ENCODE results near the gene SLC5A4. TPM values are rescaled to one million over a fixed set of nuclear protein-coding genes. Genes with fewer than 3 reads are reported as not detected.
"Not testable (repeated sequence)": the region's sequence is repeated elsewhere in the genome, so short reads cannot be mapped to it uniquely, and the experiment has no call there.

The SLC5A4 gene
- polyA plus RNA-seq, 1 donor (not counting 4 experiments of a cell fraction or from before 2014, with no cell fraction given): not detected

DNA sequence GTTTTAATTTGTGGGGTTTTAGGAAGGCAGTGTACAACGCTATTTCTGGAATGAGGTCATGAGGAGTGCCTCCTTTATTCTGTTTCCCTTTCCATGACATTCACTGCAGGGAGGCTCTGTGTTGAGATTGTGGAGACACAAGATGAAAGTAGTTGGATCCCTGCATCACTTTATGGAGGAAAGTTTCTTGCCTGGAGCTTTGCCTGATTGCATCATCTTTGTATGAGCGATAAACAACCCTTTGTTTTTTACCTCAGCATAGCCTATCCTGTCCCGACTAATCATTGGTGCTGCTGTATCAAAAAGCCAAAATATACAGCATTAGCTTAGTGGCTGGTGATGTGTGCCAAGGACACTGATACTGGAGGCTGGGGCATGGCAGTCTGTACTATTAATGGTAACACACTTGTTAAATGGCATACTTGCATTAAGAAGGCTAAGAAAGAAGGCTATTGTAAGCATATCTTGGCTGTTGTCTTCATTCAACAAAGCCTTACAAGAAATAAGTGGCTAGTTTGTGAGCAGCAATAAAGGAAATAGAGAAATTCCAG, 31.2 kb upstream of the SLC5A4 start:
- H3K27ac ChIP-seq (ENCODE audit: control insufficient read depth, insufficient read depth, low read length): no peak overlapping the region
- H2AFZ ChIP-seq (ENCODE audit: control insufficient read depth, low read length): no peak overlapping the region
- H3K4me1 ChIP-seq (ENCODE audit: control insufficient read depth, extremely low read depth, insufficient read depth, low read length): peaks cover 3% of the 10 kb centered on the region
- H3K9me3 ChIP-seq (ENCODE audit: control insufficient read depth, low read depth, low read length): no peaks in the 10 kb centered on the region
- H3K79me2 ChIP-seq (ENCODE audit: control insufficient read depth, insufficient read depth, low read length): no peaks in the 10 kb centered on the region
- TF ChIP-seq, protein P1, sequence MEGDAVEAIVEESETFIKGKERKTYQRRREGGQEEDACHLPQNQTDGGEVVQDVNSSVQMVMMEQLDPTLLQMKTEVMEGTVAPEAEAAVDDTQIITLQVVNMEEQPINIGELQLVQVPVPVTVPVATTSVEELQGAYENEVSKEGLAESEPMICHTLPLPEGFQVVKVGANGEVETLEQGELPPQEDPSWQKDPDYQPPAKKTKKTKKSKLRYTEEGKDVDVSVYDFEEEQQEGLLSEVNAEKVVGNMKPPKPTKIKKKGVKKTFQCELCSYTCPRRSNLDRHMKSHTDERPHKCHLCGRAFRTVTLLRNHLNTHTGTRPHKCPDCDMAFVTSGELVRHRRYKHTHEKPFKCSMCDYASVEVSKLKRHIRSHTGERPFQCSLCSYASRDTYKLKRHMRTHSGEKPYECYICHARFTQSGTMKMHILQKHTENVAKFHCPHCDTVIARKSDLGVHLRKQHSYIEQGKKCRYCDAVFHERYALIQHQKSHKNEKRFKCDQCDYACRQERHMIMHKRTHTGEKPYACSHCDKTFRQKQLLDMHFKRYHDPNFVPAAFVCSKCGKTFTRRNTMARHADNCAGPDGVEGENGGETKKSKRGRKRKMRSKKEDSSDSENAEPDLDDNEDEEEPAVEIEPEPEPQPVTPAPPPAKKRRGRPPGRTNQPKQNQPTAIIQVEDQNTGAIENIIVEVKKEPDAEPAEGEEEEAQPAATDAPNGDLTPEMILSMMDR (optimal IDR thresholded peaks at IDR 0.05 in 1 of 3, IDR thresholded peaks at IDR 0.05 in 1 of 3, conservative IDR thresholded peaks at IDR 0.05 in 1 of 3; ENCODE audit: extremely low read depth in 1 of 3, insufficient read depth in 2 of 3, low read length in 3 of 3): no peak
- TF ChIP-seq EZH2 (IDR thresholded peaks at IDR 0.05; ENCODE audit: low read length): no peak
- dilution Hi-C loops (cut with MboI; ENCODE audit: extremely low pct_ligation_motif_present, low sequenced_read_pairs): no loop called here
- FAIRE-seq (no peak), DNase-seq (ENCODE audit: low read depth, low spot score) (no peak)
- H3K4me3 ChIP-seq (ENCODE audit: control insufficient read depth in 2 of 3, extremely low read depth in 1 of 3, insufficient read depth in 2 of 3, low read depth in 1 of 3, low read length in 3 of 3): no peak overlapping the region
- peaks cover 5% of the 10 kb centered on the region for H3K27me3 ChIP-seq (ENCODE audit: control insufficient read depth, extremely low read depth, insufficient read depth, low read length)
- H3K36me3 ChIP-seq (ENCODE audit: control insufficient read depth in 2 of 2, extremely low read depth in 1 of 2, insufficient read depth in 2 of 2, low read length in 2 of 2): no peaks in the 10 kb centered on the region
- no peaks in the 10 kb centered on the region for H3K9me1 ChIP-seq (ENCODE audit: control insufficient read depth, extremely low read depth, insufficient read depth, low read length)
- H4K20me1 ChIP-seq (ENCODE audit: control insufficient read depth, extremely low read depth, insufficient read depth, low read length): no peaks in the 10 kb centered on the region
- H3K9ac ChIP-seq (ENCODE audit: control insufficient read depth, extremely low read depth, insufficient read depth, low read length): no peak overlapping the region
- no peak overlapping the region for H3K4me2 ChIP-seq (ENCODE audit: control insufficient read depth, extremely low read depth, insufficient read depth, low read depth, low read length)

DNA sequence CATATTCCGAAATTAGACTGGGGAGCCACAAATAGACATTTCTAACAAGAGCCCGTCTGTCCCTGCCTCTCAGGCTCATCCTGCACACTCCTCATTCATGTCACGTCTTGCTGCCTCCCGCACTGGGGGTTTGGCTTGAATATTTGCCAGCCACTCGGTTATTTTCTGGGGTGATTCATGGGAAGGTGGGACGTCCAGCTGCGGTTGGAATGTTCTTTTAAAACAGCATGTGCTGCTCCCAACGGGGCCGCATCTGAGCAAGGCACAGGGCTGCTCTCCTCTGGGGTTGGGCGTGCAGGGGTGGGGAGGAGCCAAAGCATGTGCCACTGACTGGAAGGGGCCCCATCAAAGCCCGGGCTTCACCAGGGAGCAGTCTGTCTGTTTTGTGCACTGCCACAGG, 25.9 kb upstream of the SLC5A4 start:
- H2AFZ ChIP-seq (ENCODE audit: control insufficient read depth, low read length): no peak overlapping the region
- DNase-seq (ENCODE audit: low read depth, low spot score): peak; percentile 63

DNA sequence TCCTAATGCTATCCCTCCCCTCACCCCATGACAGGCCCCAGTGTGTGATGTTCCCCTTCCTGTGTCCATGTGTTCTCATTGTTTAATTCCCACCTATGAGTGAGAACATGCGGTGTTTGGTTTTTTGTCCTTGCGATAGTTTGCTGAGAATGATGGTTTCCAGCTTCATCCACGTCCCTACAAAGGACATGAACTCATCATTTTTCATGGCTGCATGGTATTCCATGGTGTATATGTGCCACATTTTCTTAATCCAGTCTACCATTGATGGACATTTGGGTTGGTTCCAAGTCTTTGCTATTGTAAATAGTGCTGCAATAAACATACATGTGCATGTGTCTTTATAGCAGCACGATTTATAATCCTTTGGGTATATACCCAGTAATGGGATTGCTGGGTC, 20.2 kb upstream of the SLC5A4 start:
- H3K4me1 ChIP-seq (ENCODE audit: control insufficient read depth, extremely low read depth, insufficient read depth, low read length); H3K9me3 ChIP-seq (ENCODE audit: control insufficient read depth, low read depth, low read length); H4K20me1 ChIP-seq (ENCODE audit: control insufficient read depth, extremely low read depth, insufficient read depth, low read length); H3K9me1 ChIP-seq (ENCODE audit: control insufficient read depth, extremely low read depth, insufficient read depth, low read length); H2AFZ ChIP-seq (ENCODE audit: control insufficient read depth, low read length); DNase-seq (ENCODE audit: low read depth, low spot score); H3K27me3 ChIP-seq (ENCODE audit: control insufficient read depth, extremely low read depth, insufficient read depth, low read length); H3K4me2 ChIP-seq (ENCODE audit: control insufficient read depth, extremely low read depth, insufficient read depth, low read depth, low read length); H3K4me3 ChIP-seq (ENCODE audit: control insufficient read depth in 2 of 3, extremely low read depth in 1 of 3, insufficient read depth in 2 of 3, low read depth in 1 of 3, low read length in 3 of 3); H3K27ac ChIP-seq (ENCODE audit: control insufficient read depth, insufficient read depth, low read length); H3K9ac ChIP-seq (ENCODE audit: control insufficient read depth, extremely low read depth, insufficient read depth, low read length); FAIRE-seq; H3K36me3 ChIP-seq (ENCODE audit: control insufficient read depth in 2 of 2, extremely low read depth in 1 of 2, insufficient read depth in 2 of 2, low read length in 2 of 2); dilution Hi-C loops (cut with MboI; ENCODE audit: extremely low pct_ligation_motif_present, low sequenced_read_pairs); H3K79me2 ChIP-seq (ENCODE audit: control insufficient read depth, insufficient read depth, low read length): not testable (repeated sequence)

More for the DNA sequence above, 25.9 kb upstream of the SLC5A4 start:
- no peaks in the 10 kb centered on the region for H3K79me2 ChIP-seq (ENCODE audit: control insufficient read depth, insufficient read depth, low read length)
- H3K36me3 ChIP-seq (ENCODE audit: control insufficient read depth in 2 of 2, extremely low read depth in 1 of 2, insufficient read depth in 2 of 2, low read length in 2 of 2): no peaks in the 10 kb centered on the region
- FAIRE-seq: peak; percentile 89
- dilution Hi-C loops (cut with MboI; ENCODE audit: extremely low pct_ligation_motif_present, low sequenced_read_pairs): no loop called here
- no peak overlapping the region for H3K4me3 ChIP-seq (ENCODE audit: control insufficient read depth in 2 of 3, extremely low read depth in 1 of 3, insufficient read depth in 2 of 3, low read depth in 1 of 3, low read length in 3 of 3)
- no peak overlapping the region for H3K9ac ChIP-seq (ENCODE audit: control insufficient read depth, extremely low read depth, insufficient read depth, low read length)
- H3K27me3 ChIP-seq (ENCODE audit: control insufficient read depth, extremely low read depth, insufficient read depth, low read length): peaks cover 5% of the 10 kb centered on the region
- H3K9me3 ChIP-seq (ENCODE audit: control insufficient read depth, low read depth, low read length): no peaks in the 10 kb centered on the region
- H4K20me1 ChIP-seq (ENCODE audit: control insufficient read depth, extremely low read depth, insufficient read depth, low read length): no peaks in the 10 kb centered on the region
- peaks cover 13% of the 10 kb centered on the region for H3K4me1 ChIP-seq (ENCODE audit: control insufficient read depth, extremely low read depth, insufficient read depth, low read length)
- H3K27ac ChIP-seq (ENCODE audit: control insufficient read depth, insufficient read depth, low read length): no peak overlapping the region
- peak overlapping the region; percentile 17 for H3K4me2 ChIP-seq (ENCODE audit: control insufficient read depth, extremely low read depth, insufficient read depth, low read depth, low read length)
- TF ChIP-seq, protein P1 (optimal IDR thresholded peaks at IDR 0.05 in 1 of 3, IDR thresholded peaks at IDR 0.05 in 1 of 3, conservative IDR thresholded peaks at IDR 0.05 in 1 of 3; ENCODE audit: extremely low read depth in 1 of 3, insufficient read depth in 2 of 3, low read length in 3 of 3): no peak
- TF ChIP-seq EZH2 (IDR thresholded peaks at IDR 0.05; ENCODE audit: low read length): no peak
- H3K9me1 ChIP-seq (ENCODE audit: control insufficient read depth, extremely low read depth, insufficient read depth, low read length): no peaks in the 10 kb centered on the region
